Gastrocnemius medialis (tissue), 4 donors: Measurements from ENCODE around the gene CCR4. TPM values are rescaled to one million over a fixed set of nuclear protein-coding genes. Genes with fewer than 3 reads are reported as not detected.

Experiments
- ATAC-seq, 2 donors: fragments of 150-250 bp; one replicate each; pipeline ENCODE4 v1.9.1; 2016
- DNase-seq, 2 donors: peaks; one replicate each; pipeline ENCODE4 v3.0.0-alpha.2; 2019
- H3K27ac ChIP-seq, 4 donors: fragments of 200-600 bp; sonication (generic); 1 replicate in 1 of 4; 2 replicates in 3 of 4; pipeline ENCODE4 v1.5.1; 2016 to 2018; ENCODE audit warnings: mild to moderate bottlenecking in 2 of 4, moderate library complexity in 1 of 4
- H3K27me3 ChIP-seq, 3 donors: fragments of 200-600 bp; sonication (generic) in 2 of 3; 1 replicate in 1 of 3; 2 replicates in 2 of 3; pipeline versions ENCODE4 v1.5.1 to v1.6.0; 2016 to 2019; ENCODE audit warnings: mild to moderate bottlenecking in 1 of 3, moderate library complexity in 1 of 3
- H3K36me3 ChIP-seq, 2 donors: fragments of 200-600 bp; sonication (generic) in 1 of 2; one replicate each; pipeline ENCODE4 v1.5.1; 2017 to 2018
- H3K4me1 ChIP-seq, 2 donors: fragments of 200-600 bp; sonication (generic) in 1 of 2; one replicate each; pipeline ENCODE4 v1.5.1; 2016 to 2017; ENCODE audit warnings: mild to moderate bottlenecking in 2 of 2
- H3K4me3 ChIP-seq, 4 donors: fragments of 200-600 bp; sonication (generic) in 3 of 4; 1 replicate in 1 of 4; 2 replicates in 3 of 4; pipeline ENCODE4 v1.5.1; 2016 to 2019; ENCODE audit warnings: mild to moderate bottlenecking in 2 of 4
- H3K9me3 ChIP-seq, 3 donors: fragments of 200-600 bp; sonication (generic) in 2 of 3; 1 replicate in 1 of 3; 2 replicates in 2 of 3; pipeline ENCODE4 v1.5.1; 2016 to 2019
- POLR2A ChIP-seq, 2 donors: fragments of 450-650 bp; IDR thresholded peaks; one replicate each; pipeline ENCODE4 v1.6.1; 2017; ENCODE audit warnings: antibody characterized with exemption in 2 of 2, mild to moderate bottlenecking in 2 of 2, moderate library complexity in 2 of 2
- in situ Hi-C, 4 donors: fragments of 200-750 bp; cut with MboI; loops; one replicate each; pipeline versions ENCODE4 v1.15.0 to v1.8.0; 2017; ENCODE audit warnings: low sequenced_read_pairs in 4 of 4
- intact Hi-C: fragments of 100-400 bp; cut with DNase I; formaldehyde crosslinking; loops from one replicate; pipeline ENCODE4 v1.15.1; 2023; ENCODE audit warnings: low total_unique reads
- total RNA-seq, 4 donors: library from RNA; depleted of rRNA; stranded (reverse); fragments of >200 nt; gene quantifications; one replicate each; pipeline versions ENCODE4 v1.1.0 to v1.2.3, GENCODE V29; 2016
- TF ChIP-seq, protein P1 (sequence below), 5 experiments: fragments of 450-650 bp in 3 of 5; fragments of 200-600 bp in 2 of 5; sonication (generic) in 2 of 5; IDR thresholded peaks in 4 of 5; conservative IDR thresholded peaks in 1 of 5; 1 replicate in 4 of 5; 2 replicates in 1 of 5; pipeline ENCODE4 v1.5.1; 2016 to 2019; ENCODE audit warnings: antibody characterized with exemption in 5 of 5, mild to moderate bottlenecking in 3 of 5, moderate library complexity in 3 of 5

The CCR4 gene
- total RNA-seq, 4 donors from 2014 or later: 0.07 TPM; not detected in 3

DNA sequence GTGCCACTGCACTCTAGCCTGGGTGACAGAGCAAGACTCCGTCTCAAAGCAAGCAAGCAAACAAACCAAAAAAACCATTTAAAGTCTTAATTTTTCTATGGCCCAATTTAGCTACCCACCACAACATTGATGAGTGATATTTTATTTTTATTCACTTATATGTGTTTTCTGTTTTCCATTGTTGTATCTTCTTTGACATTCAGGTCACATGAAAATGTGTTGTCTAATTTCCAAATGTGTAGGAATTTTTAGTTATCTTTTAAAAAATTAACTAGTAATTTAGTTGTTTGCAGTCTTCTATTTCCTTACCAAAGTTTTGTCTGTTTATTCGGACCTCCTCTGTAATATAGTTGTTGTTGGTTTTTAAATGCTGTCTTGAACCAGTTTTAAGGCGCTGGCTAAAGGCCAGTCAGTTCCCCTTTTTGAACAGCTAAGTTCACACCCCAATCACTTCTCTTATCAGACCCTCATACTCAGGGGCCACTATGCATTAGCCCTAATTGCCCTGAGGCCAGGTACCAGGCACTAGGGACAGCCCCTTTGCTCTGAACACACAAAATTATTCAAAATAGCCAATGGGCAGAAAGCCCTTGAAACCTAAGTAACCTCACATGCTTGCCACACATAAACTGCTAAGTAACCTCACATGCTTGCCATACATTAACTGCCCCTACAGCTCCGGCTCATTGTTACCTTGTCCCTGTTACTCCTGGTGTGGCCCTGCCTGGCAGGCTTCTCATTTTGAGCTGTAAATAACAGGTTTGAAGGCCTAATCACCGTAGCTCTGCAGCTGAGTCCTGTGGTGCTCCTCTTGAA lies 4.3 kb upstream of the CCR4 start:
- no peak for ATAC-seq
- no peaks in the 10 kb centered on the region for H3K4me1 ChIP-seq
- no peak overlapping the region for H3K4me3 ChIP-seq
- intact Hi-C loops (no loop called here), in situ Hi-C loops (no loop called here)
- no peak for TF ChIP-seq POLR2A (IDR thresholded peaks at IDR 0.05)
- TF ChIP-seq, protein P1, sequence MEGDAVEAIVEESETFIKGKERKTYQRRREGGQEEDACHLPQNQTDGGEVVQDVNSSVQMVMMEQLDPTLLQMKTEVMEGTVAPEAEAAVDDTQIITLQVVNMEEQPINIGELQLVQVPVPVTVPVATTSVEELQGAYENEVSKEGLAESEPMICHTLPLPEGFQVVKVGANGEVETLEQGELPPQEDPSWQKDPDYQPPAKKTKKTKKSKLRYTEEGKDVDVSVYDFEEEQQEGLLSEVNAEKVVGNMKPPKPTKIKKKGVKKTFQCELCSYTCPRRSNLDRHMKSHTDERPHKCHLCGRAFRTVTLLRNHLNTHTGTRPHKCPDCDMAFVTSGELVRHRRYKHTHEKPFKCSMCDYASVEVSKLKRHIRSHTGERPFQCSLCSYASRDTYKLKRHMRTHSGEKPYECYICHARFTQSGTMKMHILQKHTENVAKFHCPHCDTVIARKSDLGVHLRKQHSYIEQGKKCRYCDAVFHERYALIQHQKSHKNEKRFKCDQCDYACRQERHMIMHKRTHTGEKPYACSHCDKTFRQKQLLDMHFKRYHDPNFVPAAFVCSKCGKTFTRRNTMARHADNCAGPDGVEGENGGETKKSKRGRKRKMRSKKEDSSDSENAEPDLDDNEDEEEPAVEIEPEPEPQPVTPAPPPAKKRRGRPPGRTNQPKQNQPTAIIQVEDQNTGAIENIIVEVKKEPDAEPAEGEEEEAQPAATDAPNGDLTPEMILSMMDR (IDR thresholded peaks at IDR 0.05 in 4 of 5, conservative IDR thresholded peaks at IDR 0.05 in 1 of 5): no peak
- H3K9me3 ChIP-seq: no peaks in the 10 kb centered on the region
- H3K36me3 ChIP-seq: no peaks in the 10 kb centered on the region
- no peak for DNase-seq
- no peaks in the 10 kb centered on the region for H3K27me3 ChIP-seq
- H3K27ac ChIP-seq: no peak overlapping the region

DNA sequence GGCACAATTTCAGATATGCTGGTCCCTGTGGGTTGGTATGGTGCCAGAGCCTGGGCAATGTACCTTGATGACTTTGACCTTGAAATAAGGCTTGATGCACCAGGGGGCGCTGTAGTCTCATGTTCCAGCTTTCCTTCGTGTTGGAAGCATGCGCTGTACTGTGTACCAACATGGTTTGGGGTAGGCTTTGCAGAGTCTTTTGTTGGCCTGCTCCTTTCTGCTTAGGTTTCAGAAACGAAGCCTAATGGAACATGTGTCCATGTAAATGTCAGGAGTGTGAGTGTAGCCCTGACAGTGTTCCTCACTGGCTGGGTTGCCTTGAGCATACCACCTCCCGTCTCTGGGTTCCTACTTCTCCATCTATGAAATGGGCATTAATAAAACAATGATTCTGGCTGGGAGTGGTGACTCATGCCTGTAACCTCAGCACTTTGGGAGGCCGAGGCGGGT lies 3.6 kb upstream of the CCR4 start:
- DNase-seq (peak; percentile 9 to 29), ATAC-seq (no peak)
- Histone ChIP-seq H3K4me1 (no peaks in the 10 kb centered on the region), H3K9me3 (no peaks in the 10 kb centered on the region), H3K4me3 (no peak overlapping the region), H3K27me3 (no peaks in the 10 kb centered on the region), H3K36me3 (no peaks in the 10 kb centered on the region), H3K27ac (no peak overlapping the region)
- intact Hi-C loops: no loop called here
- no peak for TF ChIP-seq POLR2A (IDR thresholded peaks at IDR 0.05)
- TF ChIP-seq, protein P1 (IDR thresholded peaks at IDR 0.05 in 4 of 5, conservative IDR thresholded peaks at IDR 0.05 in 1 of 5): peak in 4 of 5 experiments; percentile 21 to 43 (median 32)
- in situ Hi-C loops: no loop called here

DNA sequence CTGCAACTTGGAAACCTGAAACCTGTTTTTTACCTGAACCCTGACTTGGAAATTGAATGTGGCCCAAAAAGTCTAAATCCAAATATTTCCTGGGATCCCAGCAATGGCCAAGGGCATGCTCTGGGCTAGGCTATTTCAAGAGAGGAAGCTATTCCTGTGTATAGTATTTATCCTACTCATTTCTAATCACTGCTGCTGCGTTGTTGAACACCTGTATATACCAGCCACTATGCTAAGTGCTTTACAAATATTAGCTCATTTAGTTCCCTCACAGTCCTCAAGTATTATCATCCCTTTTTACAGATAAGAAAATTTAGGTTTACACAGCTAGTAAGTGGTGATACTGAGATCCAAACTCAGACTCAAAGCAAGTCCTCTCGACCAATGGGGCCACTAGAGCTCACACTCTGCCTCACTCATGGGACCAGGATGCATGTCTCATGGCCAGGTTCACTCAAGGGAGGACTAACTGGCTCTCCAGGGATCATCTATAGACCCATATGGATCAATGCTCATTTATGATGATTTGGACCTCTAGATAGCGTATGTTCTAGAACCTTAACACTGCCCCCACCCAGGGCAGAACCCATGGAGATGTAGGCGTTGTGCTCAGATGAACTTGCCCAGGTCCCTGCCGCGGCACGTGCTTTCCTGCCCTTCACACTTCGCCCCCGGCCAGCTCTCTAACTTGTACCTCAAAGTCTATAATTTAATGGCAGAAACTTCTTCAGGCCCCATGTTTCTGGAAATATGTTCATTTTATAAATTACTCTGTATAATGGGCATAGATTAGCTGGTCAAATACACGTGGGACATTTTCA lies 2.6 kb upstream of the CCR4 start:
- intact Hi-C loops (no loop called here), in situ Hi-C loops (no loop called here)
- no peaks in the 10 kb centered on the region for H3K36me3 ChIP-seq
- TF ChIP-seq POLR2A (IDR thresholded peaks at IDR 0.05): no peak
- TF ChIP-seq, protein P1 (IDR thresholded peaks at IDR 0.05 in 4 of 5, conservative IDR thresholded peaks at IDR 0.05 in 1 of 5): no peak
- H3K27me3 ChIP-seq: no peaks in the 10 kb centered on the region
- H3K4me1 ChIP-seq: no peaks in the 10 kb centered on the region
- no peak overlapping the region for H3K27ac ChIP-seq
- H3K4me3 ChIP-seq: no peak overlapping the region
- ATAC-seq (no peak), DNase-seq (no peak)
- H3K9me3 ChIP-seq: no peaks in the 10 kb centered on the region

DNA sequence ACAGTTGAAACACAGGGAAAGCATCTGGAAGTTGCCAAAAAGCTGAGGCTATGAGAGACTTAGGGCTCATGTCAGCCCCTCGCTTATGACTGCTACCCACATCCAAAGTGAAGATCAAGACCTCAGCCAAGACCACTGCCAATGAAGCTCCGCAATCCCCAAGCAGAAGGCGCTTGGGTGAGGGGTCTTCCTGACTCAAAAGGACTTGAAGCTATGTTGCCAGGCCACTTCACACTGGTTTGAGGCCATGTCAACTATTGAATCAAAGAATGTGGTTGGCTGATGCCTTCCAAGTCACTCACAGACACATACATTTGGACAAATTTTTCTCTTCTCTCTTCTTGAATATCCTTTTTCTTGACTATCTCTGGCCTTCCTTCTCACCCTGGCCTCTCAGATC lies 928 bp upstream of the CCR4 start:
- in situ Hi-C loops (no loop called here), intact Hi-C loops (no loop called here)
- TF ChIP-seq POLR2A (IDR thresholded peaks at IDR 0.05): no peak
- TF ChIP-seq, protein P1 (IDR thresholded peaks at IDR 0.05 in 4 of 5, conservative IDR thresholded peaks at IDR 0.05 in 1 of 5): no peak
- no peak overlapping the region for H3K27ac ChIP-seq
- no peaks in the 10 kb centered on the region for H3K36me3 ChIP-seq
- no peak overlapping the region for H3K4me3 ChIP-seq
- no peaks in the 10 kb centered on the region for H3K9me3 ChIP-seq
- ATAC-seq (no peak), DNase-seq (no peak)
- H3K27me3 ChIP-seq: no peaks in the 10 kb centered on the region
- H3K4me1 ChIP-seq: no peaks in the 10 kb centered on the region
